GM18519 (cell line): Measurements from ENCODE around the gene GNB5.

ENCODE experiments used
- ATAC-seq: cut with Tn5 transposase; IDR thresholded peaks from one replicate; pipeline ENCODE4 v1.9.1; 2021; ENCODE audit warnings: mild to moderate bottlenecking, moderate library complexity; ENCODE audit not compliant: unreplicated experiment, low FRiP score

GNB5 gene

DNA sequence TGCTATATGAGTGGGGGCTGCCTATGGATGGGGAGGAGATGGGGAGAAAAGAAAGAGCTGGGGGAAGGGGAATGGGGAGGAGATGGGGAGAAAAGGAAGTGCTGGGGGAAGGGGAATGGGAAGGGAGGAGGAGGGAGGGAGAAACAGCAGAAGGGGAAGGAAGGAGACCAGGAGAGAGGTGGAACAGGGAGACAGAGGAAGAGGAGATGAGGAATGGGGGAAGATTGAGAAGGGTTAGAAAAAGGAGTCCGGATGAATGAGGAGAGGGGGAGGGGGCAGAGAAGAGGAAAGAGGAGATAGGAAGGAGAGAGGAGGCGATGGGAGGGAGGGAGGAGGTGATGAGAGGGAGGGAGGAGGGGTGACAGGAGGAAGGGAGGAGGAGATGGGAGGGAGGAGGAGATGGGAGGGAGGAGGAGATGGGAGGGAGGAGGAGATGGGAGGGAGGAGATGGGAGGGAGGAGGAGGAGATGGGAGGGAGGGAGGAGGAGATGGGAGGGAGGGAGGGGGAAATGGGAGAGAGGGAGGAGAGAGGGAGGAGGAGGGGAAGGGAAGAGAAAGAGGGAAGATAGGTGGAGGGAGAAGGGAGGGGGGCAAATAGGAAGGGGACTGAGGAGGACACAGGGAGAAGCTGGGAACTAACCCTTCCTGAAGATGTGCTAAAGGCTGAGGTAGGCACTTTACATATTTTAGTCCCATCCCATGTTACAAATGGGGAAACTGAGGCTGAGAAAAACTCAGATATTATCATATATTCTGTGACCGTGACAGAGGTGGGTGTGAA, 72.0 kb downstream of the GNB5 start:
- no peak for ATAC-seq

GRCh38 chr15:52117549-52117948, 73.6 kb downstream of the GNB5 start:
- no peak for ATAC-seq

DNA sequence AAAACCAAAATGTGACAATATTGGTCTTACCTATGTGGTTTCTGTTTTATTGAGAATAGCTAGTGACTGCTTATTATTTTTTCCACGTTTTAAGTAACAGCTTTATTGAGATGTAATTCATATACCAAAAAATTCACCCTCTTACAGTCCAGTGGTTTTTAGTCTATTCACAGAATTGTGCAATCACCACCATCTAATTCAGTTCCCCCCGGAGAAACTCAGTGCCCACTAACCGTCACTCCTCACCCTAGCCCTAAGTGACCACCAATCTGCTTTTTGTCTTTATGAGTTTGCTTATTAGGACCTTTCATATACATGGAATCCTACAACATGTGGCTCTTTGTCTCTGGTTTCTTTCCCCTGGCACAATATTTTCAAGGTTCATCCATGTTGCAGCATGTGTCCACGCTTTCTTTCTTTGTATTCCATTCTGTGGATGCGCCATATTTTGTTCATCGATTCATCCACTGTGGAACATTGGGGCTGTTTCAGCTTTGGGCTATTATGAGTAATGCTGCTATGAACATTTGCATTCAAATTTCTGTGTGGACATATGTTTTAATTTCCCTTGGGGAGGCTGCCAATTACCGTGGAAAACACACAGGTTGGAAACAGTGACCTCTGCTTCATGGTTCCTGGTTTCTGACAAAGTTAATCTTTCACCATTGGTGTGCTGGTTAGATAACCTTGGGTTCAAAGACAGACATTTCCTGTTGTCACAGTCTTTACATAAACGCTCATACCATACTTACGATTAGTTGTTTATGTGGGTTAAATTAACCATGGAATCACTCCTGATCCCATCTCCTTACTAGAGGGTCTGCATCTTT, 75.4 kb downstream of the GNB5 start:
- no peak for ATAC-seq

- no peak for ATAC-seq
Measured at GRCh38 chr15:52114261-52115055, 76.7 kb downstream of the GNB5 start.

GRCh38 chr15:52113708-52114107, 77.5 kb downstream of the GNB5 start:
- no peak for ATAC-seq

DNA sequence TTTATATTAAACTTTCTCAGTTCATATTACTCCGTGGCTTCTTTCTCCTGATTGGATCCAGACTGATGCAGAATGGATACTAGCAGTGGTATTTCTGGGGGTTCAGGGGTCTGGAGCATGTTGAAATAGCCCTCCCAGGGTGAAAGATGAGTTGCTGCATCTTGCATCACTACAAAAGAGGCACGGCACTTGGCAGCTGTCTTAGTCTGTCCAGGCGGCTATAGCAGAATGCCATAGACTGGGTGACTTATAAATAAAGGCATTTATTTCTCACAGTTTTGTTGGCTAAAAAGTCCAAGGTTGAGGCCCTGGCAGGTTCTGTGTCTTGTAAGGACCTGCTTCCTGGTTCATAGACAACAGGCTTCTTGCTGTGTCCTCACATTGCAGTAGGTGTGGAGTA, 78.0 kb downstream of the GNB5 start:
- no peak for ATAC-seq

- no peak for ATAC-seq
Measured at GRCh38 chr15:52112203-52112750, 78.9 kb downstream of the GNB5 start.

DNA sequence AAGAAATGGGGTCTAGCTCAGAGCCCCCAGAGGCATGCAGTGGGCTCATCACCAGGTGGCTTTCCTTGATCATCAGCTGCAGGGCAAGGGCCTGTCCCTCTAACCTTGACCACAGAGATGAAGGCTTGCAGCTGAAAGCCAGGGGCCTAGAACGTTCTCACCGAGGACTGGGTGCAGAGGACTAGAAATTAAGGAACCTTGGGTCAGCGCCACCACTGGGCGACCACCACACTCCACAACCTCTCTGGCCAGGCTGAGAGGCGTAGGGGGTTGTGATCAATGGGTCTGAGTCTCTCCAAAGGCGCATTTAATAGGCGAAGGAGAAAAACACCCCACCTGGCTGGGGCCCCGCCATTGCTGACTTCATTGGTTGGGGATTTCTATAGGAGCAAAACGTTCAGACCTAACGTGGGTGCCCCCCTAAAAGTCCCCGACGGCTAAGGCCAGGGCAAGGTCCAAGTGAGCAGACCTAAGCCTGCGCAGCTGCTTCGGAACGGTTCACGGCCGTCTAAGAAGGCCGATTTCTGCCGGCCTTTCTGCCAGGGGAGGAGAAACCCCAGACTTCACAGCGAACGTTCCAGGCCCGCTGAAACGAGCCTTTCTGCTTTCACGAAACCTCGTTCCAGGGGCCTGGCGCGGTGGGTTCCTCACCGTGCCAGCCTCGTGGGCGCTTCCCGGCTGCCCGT, 79.5 kb downstream of the GNB5 start:
- ATAC-seq = no peak

DNA sequence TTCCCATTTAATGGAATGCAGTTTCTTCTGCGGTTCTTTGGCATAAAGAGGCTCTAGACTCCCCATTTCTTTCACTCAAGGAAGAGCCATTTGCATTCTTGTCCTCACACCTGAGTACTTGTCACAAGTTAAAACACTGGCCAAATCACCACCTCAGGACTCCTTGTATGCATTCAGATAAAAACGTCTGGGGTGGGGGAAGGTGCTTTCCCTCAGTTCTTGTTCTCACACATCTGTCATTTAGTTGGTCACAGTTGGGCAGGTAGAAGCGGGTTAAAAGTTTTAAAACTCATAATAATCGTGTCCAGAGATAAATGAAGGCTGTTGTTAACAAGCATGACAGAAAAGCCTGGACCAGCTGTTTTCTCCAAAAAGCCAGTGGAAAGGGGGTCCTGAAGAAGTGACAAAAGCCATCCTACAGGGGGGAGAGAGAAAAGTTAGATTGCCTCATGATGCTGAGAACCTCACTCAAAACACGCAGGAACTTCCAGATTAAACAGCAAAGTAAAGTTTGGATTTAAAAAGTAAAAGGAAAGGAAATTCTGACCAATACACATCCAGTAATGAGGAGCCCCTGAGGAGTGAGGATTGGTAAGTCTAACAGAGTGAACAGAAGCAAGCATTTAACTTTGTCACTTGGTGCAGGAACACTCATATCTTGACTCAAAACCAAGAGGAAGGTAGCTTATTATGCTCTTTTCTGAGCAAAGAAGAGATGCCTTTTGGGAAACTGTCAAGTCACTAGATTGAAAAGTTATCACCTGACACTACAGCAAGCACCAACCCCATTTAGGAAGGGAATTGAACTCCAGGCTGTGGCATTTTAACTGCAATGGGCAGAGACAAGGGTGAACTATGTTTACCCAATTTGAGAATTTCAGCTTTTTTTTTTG, 81.4 kb downstream of the GNB5 start:
- ATAC-seq = no peak

- no peak for ATAC-seq
Measured at GRCh38 chr15:52107238-52107637, 84.0 kb downstream of the GNB5 start.

- no peak for ATAC-seq
Measured at GRCh38 chr15:52106641-52107040, 84.6 kb downstream of the GNB5 start.

GRCh38 chr15:52105846-52106245, 85.3 kb downstream of the GNB5 start:
- ATAC-seq = no peak

GRCh38 chr15:52104532-52105004, 86.6 kb downstream of the GNB5 start:
- ATAC-seq = peak; percentile 30

DNA sequence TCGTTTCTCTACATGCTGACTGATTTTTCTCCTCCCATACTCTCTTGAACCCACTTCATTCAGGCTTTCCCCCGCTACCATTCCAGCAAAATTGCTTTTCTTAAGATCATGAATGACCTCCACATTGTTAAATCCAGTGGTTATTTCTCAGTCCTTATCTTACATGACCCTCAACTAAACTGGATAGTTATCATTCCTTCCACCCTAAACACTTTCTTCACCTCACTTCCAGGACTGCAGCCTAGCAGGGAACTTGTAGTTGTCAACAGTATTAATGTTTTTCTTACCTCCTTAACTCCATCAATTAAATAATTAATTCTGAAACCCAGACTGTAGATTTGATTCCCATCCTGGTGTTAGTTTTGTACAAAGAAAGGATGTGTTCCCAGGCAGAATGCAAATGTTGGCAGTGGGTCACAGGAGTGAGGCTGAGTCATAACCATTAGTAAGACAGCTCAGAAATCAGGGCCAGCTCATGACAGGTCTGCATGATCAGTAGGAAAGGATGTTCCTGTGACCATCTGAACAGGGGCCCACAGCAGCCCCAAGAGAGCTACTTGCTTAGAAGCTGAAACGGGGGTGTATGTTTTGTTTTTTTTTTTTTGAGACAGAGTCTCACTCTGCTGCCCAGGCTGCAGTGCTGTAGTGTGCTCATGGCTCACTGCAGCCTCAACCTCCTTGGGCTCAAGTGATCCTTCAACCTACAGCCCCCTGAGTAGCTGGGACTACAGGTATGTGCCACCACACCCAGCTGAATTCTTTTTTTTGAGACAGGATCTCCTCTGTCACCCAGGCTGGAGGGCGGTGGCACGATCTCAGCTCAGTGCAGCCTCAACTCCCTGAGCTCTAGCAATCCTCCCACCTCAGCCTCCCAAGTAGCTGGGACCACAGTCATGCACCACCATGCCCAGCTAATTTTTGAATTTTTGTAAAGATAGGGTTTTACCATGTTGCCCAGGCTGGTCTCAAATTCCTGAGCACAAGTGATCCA, 87.7 kb downstream of the GNB5 start:
- peak; percentile 71 for ATAC-seq

GRCh38 chr15:52102463-52102862, 88.7 kb downstream of the GNB5 start:
- ATAC-seq = no peak

GRCh38 chr15:52101542-52102323, 89.5 kb downstream of the GNB5 start:
- ATAC-seq = no peak

- ATAC-seq = no peak
Measured at GRCh38 chr15:52100807-52101442, 90.3 kb downstream of the GNB5 start.
